ENCODE data around the gene TTF1. TPM values are rescaled to one million over a fixed set of nuclear protein-coding genes. Genes with fewer than 3 reads are reported as not detected.

The TTF1 gene
- total and polyA plus RNA-seq, 11 donors = 13.0 to 25.2 (median 16.8) TPM

DNA sequence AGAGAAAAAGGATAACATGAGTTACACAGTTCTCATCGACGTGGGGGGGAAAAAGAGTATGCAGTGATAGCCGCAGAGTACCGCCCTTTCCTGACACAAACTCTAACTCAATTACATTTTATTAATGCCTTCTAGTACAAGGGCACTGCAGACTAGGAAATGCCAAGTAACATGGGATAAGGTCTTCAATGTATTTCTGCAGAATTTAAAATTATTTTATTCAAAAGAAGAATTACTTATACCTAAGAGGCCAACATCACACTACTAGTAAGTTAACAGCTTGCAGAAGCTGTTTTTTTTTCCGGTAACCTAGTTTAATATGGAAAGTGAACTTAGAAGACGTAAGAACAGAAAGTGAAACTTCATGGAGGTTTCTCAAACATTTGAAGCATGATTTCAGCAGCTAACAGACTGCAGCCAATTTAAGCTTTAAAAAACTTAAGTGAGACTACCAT, 55.8 kb downstream of the TTF1 start:
- intact Hi-C loops (cut with DNase I) = loop anchor here in 2 of 10 donors (5.0 to 10.0 kb wide), 2 partner anchors 51 to 54 kb away; partner anchors contain the start of gene TTF1 (in 1 of the 2)

GRCh38 chr9:132348676-132349075, 58.0 kb downstream of the TTF1 start:
- no peak for TF ChIP-seq POLR2A (IDR thresholded peaks at IDR 0.05)
- TF ChIP-seq, protein P1, sequence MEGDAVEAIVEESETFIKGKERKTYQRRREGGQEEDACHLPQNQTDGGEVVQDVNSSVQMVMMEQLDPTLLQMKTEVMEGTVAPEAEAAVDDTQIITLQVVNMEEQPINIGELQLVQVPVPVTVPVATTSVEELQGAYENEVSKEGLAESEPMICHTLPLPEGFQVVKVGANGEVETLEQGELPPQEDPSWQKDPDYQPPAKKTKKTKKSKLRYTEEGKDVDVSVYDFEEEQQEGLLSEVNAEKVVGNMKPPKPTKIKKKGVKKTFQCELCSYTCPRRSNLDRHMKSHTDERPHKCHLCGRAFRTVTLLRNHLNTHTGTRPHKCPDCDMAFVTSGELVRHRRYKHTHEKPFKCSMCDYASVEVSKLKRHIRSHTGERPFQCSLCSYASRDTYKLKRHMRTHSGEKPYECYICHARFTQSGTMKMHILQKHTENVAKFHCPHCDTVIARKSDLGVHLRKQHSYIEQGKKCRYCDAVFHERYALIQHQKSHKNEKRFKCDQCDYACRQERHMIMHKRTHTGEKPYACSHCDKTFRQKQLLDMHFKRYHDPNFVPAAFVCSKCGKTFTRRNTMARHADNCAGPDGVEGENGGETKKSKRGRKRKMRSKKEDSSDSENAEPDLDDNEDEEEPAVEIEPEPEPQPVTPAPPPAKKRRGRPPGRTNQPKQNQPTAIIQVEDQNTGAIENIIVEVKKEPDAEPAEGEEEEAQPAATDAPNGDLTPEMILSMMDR (IDR thresholded peaks at IDR 0.05) = no peak
- Histone ChIP-seq H3K4me3 (no peak overlapping the region), H3K36me3 (peaks cover 0 to 100% (median 98%) of the 10 kb centered on the region in 9 donors), H3K9me3 (no peaks in the 10 kb centered on the region), H3K4me1 (peaks cover 2 to 49% (median 32%) of the 10 kb centered on the region in 12 donors), H3K27ac (no peak overlapping the region), H3K27me3 (no peaks in the 10 kb centered on the region)
- intact Hi-C loops (cut with DNase I) = loop anchor here in 1 of 10 donors (10.0 kb wide), 1 partner anchor 54 kb away; no protein-coding TSS in a partner anchor
- WGBS, 4 donors = 51 to 67% (median 61%) methylated on average over 5 of the region's 5 CpGs
- DNase-seq (no peak), ATAC-seq (no peak)

More for the DNA sequence above, 55.8 kb downstream of the TTF1 start:
- Histone ChIP-seq H3K4me3 (peak overlapping the region in 6 of 12 donors; percentile 12 to 49 (median 30)), H3K4me1 (peaks cover 3 to 54% (median 37%) of the 10 kb centered on the region in 12 donors), H3K27me3 (no peaks in the 10 kb centered on the region), H3K9me3 (no peaks in the 10 kb centered on the region), H3K27ac (peak overlapping the region in 4 of 12 donors; percentile 2 to 82 (median 21)), H3K36me3 (peaks cover 0 to 78% (median 75%) of the 10 kb centered on the region in 9 donors)
- WGBS, 4 donors = 44 to 58% (median 51%) methylated on average over 6 of the region's 6 CpGs
- TF ChIP-seq, protein P1 (IDR thresholded peaks at IDR 0.05) = no peak
- TF ChIP-seq POLR2A (IDR thresholded peaks at IDR 0.05) = no peak
- ATAC-seq (no peak), DNase-seq (no peak)

DNA sequence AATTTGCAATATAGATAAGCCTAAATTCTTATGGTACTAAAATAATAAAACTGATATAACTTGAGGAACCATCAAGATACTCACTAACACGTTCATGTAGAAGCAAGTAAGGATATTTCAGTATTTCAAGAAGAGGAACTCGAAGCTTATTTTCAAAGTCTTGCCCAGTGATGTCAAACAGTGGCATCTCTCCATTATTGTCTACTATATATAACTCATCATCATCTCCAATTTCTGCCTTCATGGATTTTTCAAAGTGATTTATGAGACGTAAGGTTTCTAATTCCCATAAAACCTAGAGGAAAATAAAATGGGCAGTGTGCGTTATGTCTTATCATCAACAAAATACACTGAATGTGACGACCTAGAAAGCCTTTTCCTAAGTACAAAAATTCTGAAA, 60.5 kb downstream of the TTF1 start:
- Histone ChIP-seq H3K4me1 (peaks cover 0 to 24% (median 7%) of the 10 kb centered on the region in 12 donors), H3K27me3 (no peaks in the 10 kb centered on the region), H3K4me3 (no peak overlapping the region), H3K9me3 (no peaks in the 10 kb centered on the region), H3K27ac (no peak overlapping the region), H3K36me3 (peaks cover 0 to 100% (median 99%) of the 10 kb centered on the region in 9 donors)
- DNase-seq = no peak
- WGBS, 4 donors = 80 to 91% (median 87%) methylated on average over 5 of the region's 5 CpGs
- TF ChIP-seq POLR2A (IDR thresholded peaks at IDR 0.05) = no peak
- TF ChIP-seq, protein P1 (IDR thresholded peaks at IDR 0.05) = no peak
- intact Hi-C loops (cut with DNase I) = loop anchor here in 1 of 10 donors (10.0 kb wide), 1 partner anchor 51 kb away; no protein-coding TSS in a partner anchor
- ATAC-seq = no peak

DNA sequence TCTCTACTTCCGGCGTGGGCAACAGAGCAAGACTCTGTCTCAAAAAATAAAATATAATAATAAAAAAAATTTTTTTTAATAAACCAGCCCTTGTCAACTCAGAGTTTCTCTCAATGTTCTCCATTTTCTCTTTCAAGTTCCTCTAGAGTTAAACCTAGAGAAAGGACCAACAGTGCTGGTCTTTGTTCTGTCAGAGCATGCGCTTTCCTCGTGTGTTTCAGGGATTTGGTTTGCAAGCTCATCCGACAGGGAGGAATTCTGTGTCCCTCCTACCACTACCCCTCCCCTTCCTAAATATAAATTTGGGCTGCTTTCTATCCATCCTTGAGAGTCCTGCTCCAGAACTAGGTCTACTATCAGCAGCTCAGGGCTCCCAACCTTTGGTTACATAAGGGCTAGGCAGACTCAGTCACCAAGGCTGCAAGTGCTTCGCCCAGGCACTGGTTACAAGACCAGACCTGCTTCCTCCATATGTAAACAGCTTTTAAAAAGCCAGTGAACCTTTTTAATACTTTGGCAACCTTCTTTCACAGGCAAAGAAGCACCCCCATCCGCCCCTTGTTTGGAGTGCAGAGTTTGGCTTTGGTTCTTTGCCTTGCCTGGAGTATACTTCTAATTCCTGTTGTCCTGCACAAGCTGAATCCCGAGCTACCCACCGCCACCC, 65.3 kb downstream of the TTF1 start:
- TF ChIP-seq, protein P1 (IDR thresholded peaks at IDR 0.05) = no peak
- TF ChIP-seq POLR2A (IDR thresholded peaks at IDR 0.05) = no peak
- H3K9me3 ChIP-seq = no peaks in the 10 kb centered on the region
- 90 to 96% (median 93%) methylated on average over 9 of the region's 9 CpGs for whole genome bisulfite sequencing, 4 donors
- no peaks in the 10 kb centered on the region for H3K27me3 ChIP-seq
- no peaks in the 10 kb centered on the region for H3K4me1 ChIP-seq
- no peak overlapping the region for H3K4me3 ChIP-seq
- ATAC-seq (no peak), DNase-seq (no peak)
- no peak overlapping the region for H3K27ac ChIP-seq
- intact Hi-C loops (cut with DNase I) = loop anchor here in 2 of 10 donors (5.0 to 10.0 kb wide), 2 partner anchors 47 to 54 kb away; no protein-coding TSS in a partner anchor
- H3K36me3 ChIP-seq = peaks cover 4 to 100% (median 99%) of the 10 kb centered on the region in 9 donors
